Thyroid gland (tissue), 4 donors: Measurements from ENCODE around the gene TMEM259.

Experiments used
- POLR2A ChIP-seq, 2 donors: fragments of 450-650 bp; IDR thresholded peaks; one replicate each; pipeline ENCODE4 v1.6.1; 2017; ENCODE audit warnings: antibody characterized with exemption in 2 of 2, mild to moderate bottlenecking in 2 of 2, moderate library complexity in 1 of 2
- TF ChIP-seq, protein P1 (sequence below), 6 experiments: fragments of 200-600 bp in 3 of 6; fragments of 450-650 bp in 3 of 6; sonication (generic) in 3 of 6; IDR thresholded peaks; one replicate each; pipeline ENCODE4 v1.5.1; 2016 to 2019; ENCODE audit warnings: antibody characterized with exemption in 6 of 6, mild to moderate bottlenecking in 2 of 6, inconsistent platforms in 1 of 6, moderate library complexity in 1 of 6

- TF ChIP-seq, protein P1, sequence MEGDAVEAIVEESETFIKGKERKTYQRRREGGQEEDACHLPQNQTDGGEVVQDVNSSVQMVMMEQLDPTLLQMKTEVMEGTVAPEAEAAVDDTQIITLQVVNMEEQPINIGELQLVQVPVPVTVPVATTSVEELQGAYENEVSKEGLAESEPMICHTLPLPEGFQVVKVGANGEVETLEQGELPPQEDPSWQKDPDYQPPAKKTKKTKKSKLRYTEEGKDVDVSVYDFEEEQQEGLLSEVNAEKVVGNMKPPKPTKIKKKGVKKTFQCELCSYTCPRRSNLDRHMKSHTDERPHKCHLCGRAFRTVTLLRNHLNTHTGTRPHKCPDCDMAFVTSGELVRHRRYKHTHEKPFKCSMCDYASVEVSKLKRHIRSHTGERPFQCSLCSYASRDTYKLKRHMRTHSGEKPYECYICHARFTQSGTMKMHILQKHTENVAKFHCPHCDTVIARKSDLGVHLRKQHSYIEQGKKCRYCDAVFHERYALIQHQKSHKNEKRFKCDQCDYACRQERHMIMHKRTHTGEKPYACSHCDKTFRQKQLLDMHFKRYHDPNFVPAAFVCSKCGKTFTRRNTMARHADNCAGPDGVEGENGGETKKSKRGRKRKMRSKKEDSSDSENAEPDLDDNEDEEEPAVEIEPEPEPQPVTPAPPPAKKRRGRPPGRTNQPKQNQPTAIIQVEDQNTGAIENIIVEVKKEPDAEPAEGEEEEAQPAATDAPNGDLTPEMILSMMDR (IDR thresholded peaks at IDR 0.05), result no peak
- no peak for TF ChIP-seq POLR2A (IDR thresholded peaks at IDR 0.05)
Measured at GRCh38 chr19:1010586-1011510, 10.1 kb downstream of the TMEM259 start.
